Peyer's patch (tissue), 4 donors: ENCODE measurements around the gene P2RY6.

Experiments used
- CTCF ChIP-seq, 6 experiments: fragments of 450-650 bp in 4 of 6; fragments of 200-600 bp in 2 of 6; sonication (generic) in 1 of 6; IDR thresholded peaks; one replicate each; pipeline ENCODE4 v1.5.1; 2017 to 2019; ENCODE audit warnings: antibody characterized with exemption in 6 of 6, mild to moderate bottlenecking in 3 of 6, moderate library complexity in 1 of 6
- POLR2A ChIP-seq, 2 donors: fragments of 450-650 bp; IDR thresholded peaks; one replicate each; pipeline ENCODE4 v1.5.1; 2017; ENCODE audit warnings: antibody characterized with exemption in 2 of 2, mild to moderate bottlenecking in 2 of 2, moderate library complexity in 2 of 2

- TF ChIP-seq CTCF (IDR thresholded peaks at IDR 0.05) = no peak
- no peak for TF ChIP-seq POLR2A (IDR thresholded peaks at IDR 0.05)
Observed at GRCh38 chr11:73337846-73338245, 65.7 kb downstream of the P2RY6 start.
